ENCODE measurements around the gene RBM27.
"Not testable (repeated sequence)": the region's sequence is repeated elsewhere in the genome, so short reads cannot be mapped to it uniquely, and the experiment has no call there.

RBM27 gene

GRCh38 chr5:146209714-146210113, 6.3 kb downstream of the RBM27 start:
- TF ChIP-seq ZFX (IDR thresholded peaks at IDR 0.05), result no peak
- TF ChIP-seq, protein P1, sequence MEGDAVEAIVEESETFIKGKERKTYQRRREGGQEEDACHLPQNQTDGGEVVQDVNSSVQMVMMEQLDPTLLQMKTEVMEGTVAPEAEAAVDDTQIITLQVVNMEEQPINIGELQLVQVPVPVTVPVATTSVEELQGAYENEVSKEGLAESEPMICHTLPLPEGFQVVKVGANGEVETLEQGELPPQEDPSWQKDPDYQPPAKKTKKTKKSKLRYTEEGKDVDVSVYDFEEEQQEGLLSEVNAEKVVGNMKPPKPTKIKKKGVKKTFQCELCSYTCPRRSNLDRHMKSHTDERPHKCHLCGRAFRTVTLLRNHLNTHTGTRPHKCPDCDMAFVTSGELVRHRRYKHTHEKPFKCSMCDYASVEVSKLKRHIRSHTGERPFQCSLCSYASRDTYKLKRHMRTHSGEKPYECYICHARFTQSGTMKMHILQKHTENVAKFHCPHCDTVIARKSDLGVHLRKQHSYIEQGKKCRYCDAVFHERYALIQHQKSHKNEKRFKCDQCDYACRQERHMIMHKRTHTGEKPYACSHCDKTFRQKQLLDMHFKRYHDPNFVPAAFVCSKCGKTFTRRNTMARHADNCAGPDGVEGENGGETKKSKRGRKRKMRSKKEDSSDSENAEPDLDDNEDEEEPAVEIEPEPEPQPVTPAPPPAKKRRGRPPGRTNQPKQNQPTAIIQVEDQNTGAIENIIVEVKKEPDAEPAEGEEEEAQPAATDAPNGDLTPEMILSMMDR (conservative IDR thresholded peaks at IDR 0.05), result no peak
- no peak overlapping the region for H3K27ac ChIP-seq

DNA sequence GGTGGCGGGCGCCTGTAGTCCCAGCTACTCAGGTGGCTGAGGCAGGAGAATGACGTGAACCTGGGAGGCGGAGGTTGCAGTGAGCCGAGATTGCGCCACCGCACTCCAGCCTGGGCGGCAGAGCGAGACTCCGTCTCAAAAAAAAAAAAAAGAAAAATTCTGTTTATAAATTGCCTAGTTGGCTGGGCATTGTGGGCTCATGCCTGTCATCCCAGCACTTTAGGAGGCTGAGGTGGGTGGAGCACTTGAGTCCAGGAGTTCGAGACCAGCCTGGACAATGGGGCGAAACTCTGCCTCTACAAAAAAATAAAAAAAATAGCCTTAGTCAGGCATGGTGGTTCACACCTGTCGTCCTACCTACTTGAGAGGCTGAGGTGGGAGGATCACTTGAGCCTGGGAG, 7.4 kb downstream of the RBM27 start:
- H3K27ac ChIP-seq, result not testable (repeated sequence)

- no peak overlapping the region for H3K27ac ChIP-seq
- TF ChIP-seq ZFX (IDR thresholded peaks at IDR 0.05), result no peak
- TF ChIP-seq, protein P1 (conservative IDR thresholded peaks at IDR 0.05), result no peak
These were observed 9.9 kb downstream of the RBM27 start for GRCh38 chr5:146213210-146213826.

GRCh38 chr5:146214881-146215280, 11.5 kb downstream of the RBM27 start:
- not testable (repeated sequence) for H3K27ac ChIP-seq

DNA sequence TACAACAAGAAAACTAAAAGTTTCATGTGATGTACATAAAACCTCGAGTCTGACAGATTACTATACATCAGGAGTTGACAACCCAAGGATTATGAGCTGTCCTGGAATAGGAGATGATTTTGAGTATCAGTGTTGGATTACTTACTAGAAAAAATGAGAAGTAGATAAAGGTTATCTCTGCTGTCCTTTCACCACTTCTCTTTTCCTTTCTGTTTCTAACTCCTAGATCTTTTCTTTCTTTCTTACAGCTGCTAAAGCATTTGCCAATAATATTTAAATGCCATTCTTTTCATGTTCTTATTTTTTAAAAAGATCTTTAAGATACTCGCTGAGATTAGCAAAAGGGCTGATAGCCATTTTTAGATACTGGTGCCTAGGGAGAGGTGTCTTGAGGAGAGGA, 14.8 kb downstream of the RBM27 start:
- no peak for TF ChIP-seq ZFX (IDR thresholded peaks at IDR 0.05)
- TF ChIP-seq, protein P1 (conservative IDR thresholded peaks at IDR 0.05), result no peak
- H3K27ac ChIP-seq, result no peak overlapping the region

DNA sequence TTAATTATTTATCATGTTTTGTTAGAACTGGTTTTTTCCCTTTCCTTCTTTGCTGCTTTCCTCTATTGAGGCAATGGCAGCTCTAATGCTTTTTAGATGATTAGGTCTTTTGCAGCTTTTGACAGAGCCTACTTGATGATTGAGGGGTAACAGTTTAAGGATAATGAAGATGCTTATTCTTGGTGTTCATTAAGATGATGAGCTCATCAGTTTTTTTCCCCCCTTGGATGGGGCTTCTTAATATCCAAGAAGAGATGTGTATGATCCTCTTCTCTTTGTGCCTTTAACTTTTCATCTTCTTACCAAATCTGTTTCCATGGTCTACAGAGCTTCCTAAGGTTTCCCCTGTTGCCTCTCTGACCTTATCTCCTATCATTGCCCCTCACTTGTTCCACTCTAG, 15.8 kb downstream of the RBM27 start:
- TF ChIP-seq, protein P1 (conservative IDR thresholded peaks at IDR 0.05), result no peak
- no peak for TF ChIP-seq ZFX (IDR thresholded peaks at IDR 0.05)
- no peak overlapping the region for H3K27ac ChIP-seq

- no peak overlapping the region for H3K27ac ChIP-seq
- no peak for TF ChIP-seq ZFX (IDR thresholded peaks at IDR 0.05)
- TF ChIP-seq, protein P1 (conservative IDR thresholded peaks at IDR 0.05), result no peak
These were observed 17.8 kb downstream of the RBM27 start for GRCh38 chr5:146221234-146221633.

DNA sequence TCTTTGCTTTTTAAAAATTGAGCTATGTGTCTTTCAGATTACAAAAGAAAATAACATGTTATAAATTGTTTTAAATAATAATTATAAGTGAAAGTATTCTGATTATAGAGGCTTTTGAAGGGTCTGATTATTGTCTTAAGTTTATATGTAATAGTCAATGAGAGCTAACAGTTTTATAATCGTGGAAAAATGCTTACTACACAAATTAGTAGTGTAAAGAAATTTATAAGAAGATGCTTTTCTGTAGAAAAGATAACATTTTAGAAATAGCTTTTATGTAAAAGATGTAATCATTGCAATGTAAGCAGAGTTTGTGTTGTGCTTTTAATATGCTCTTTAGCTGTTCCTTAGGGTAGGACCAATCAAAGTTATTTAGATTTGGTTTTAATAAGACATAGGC, 18.6 kb downstream of the RBM27 start:
- TF ChIP-seq ZFX (IDR thresholded peaks at IDR 0.05), result no peak
- TF ChIP-seq, protein P1 (conservative IDR thresholded peaks at IDR 0.05), result no peak
- no peak overlapping the region for H3K27ac ChIP-seq
